Heart left ventricle (tissue), 13 donors: Measurements from ENCODE around the gene PLXNA1.

Experiments used
- POLR2A ChIP-seq, 2 donors: fragments of 450-650 bp; IDR thresholded peaks; one replicate each; pipeline ENCODE4 v1.6.1; 2017; ENCODE audit warnings: antibody characterized with exemption in 2 of 2, mild to moderate bottlenecking in 2 of 2, moderate library complexity in 2 of 2
- TF ChIP-seq, protein P1 (sequence below), 12 donors: fragments of 200-600 bp; sonication (generic) in 4 of 12; IDR thresholded peaks; one replicate each; pipeline versions ENCODE4 v1.5.0 to v1.8.0; 2018 to 2022; ENCODE audit warnings: antibody characterized with exemption in 12 of 12, mild to moderate bottlenecking in 5 of 12
- donor health status: ischemic (EF 13 %, LVEDD 7.1; RV severe dilation, severe dysfunction).
- donor health status: DM: no; HTN: yes; CAD: no.
- donor health status: DM: no; HTN: no; CAD: no.
- donor health status: ischemic (EF 25% LVEDD 6.9; RV normal size, moderate dysfunction).
- donor health status: ischemic (EF 25% LVEDD 5.7; RV mildly dilated, moderate dysfunction).
- donor health status: ischemic (EF 35%, LVEDD 5.7; RV mildly dilated, moderate dysfunction).
- donor health status: nonischemic (EF 11% LVEDD 7.7; RV severe dilation, severe dysfunction).
- donor health status: DM: yes; HTN: yes; CAD: no.
- donor health status: PGD.
- donor health status: ischemic (EF 29% LVEDD 5.4; RV normal size, mild dysfunction).
- donor health status: nonischemic (EF 23%, LVEDD 6.1; RV moderate dilation, normal function).

DNA sequence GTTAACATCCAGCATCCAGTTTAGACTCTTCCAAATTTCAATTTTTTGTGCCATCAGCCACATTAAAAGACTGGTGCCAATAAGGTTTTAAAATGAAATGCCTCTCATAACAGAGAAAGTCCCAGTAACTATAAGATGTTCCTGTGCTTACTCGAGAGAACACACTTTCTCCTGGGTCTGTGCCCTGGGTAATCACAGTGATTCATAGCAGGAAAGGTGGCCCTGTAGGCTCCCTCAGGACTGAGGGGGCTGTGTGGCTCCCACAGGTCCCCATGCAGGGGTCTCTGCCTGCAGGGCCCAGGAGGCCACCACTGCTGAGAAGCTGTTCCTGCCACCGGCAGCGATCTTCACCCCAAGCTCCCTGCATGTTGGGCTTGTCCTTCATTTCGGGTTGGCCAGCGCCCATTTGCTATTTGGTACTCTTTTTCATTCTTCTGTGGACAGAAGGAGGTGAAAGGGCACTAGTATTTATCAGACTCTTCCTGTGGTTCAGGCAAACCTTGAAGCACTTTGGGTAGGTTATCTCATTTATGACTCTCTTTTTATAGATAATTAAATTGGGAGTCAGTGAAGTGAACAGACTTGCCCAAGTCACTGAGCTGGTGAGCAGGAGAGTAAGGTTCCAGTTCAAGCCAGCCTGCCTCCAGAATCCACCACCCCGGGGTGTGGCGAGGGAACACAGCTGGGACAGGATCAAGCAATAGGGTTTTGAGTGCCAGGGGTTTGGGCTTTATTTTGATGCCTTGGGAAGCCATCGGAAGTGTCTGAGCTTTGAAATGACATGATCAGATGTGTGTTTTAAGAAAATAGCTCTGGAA is 44.2 kb upstream of the PLXNA1 start:
- TF ChIP-seq POLR2A (IDR thresholded peaks at IDR 0.05), result no peak
- TF ChIP-seq, protein P1, sequence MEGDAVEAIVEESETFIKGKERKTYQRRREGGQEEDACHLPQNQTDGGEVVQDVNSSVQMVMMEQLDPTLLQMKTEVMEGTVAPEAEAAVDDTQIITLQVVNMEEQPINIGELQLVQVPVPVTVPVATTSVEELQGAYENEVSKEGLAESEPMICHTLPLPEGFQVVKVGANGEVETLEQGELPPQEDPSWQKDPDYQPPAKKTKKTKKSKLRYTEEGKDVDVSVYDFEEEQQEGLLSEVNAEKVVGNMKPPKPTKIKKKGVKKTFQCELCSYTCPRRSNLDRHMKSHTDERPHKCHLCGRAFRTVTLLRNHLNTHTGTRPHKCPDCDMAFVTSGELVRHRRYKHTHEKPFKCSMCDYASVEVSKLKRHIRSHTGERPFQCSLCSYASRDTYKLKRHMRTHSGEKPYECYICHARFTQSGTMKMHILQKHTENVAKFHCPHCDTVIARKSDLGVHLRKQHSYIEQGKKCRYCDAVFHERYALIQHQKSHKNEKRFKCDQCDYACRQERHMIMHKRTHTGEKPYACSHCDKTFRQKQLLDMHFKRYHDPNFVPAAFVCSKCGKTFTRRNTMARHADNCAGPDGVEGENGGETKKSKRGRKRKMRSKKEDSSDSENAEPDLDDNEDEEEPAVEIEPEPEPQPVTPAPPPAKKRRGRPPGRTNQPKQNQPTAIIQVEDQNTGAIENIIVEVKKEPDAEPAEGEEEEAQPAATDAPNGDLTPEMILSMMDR (IDR thresholded peaks at IDR 0.05), result no peak
